Measurements from ENCODE around the gene AKR1A1.
A peak's percentile ranks its signal among the peaks of the same experiment; 100 is the strongest.

AKR1A1 gene

GRCh38 chr1:45583264-45583665 is 32.6 kb downstream of the AKR1A1 start:
- Histone ChIP-seq H3K27me3 (ENCODE audit: insufficient read depth, poor library complexity, severe bottlenecking) (no peaks in the 10 kb centered on the region), H3K4me3 (replicated peaks; ENCODE audit: insufficient read depth, low read length) (peak overlapping the region; percentile 92), H3K27ac (replicated peaks) (peak overlapping the region; percentile 98)
- no peak for TF ChIP-seq REST (IDR thresholded peaks at IDR 0.05; ENCODE audit: insufficient replicate concordance, low read depth)
- TF ChIP-seq CTCF (IDR thresholded peaks at IDR 0.05; ENCODE audit: insufficient read depth, low read length) = no peak
- TF ChIP-seq POLR2AphosphoS5 (IDR thresholded peaks at IDR 0.05; ENCODE audit: low read depth) = no peak
- no peak for TF ChIP-seq SPI1 (IDR thresholded peaks at IDR 0.05; ENCODE audit: borderline replicate concordance, low read depth)
- TF ChIP-seq GABPA (IDR thresholded peaks at IDR 0.05; ENCODE audit: low read depth) = no peak
- peak; percentile 92 to 98 for DNase-seq (ENCODE audit: low read depth in 1 of 2, low spot score in 1 of 2)

GRCh38 chr1:45583666-45584350 is 33.2 kb downstream of the AKR1A1 start, which contains the start of gene NASP:
Gene NASP, plus strand, starts transcription at chr1:45584041. Its CDS starts 106 bp downstream, at chr1:45584147.
- TF ChIP-seq CTCF (IDR thresholded peaks at IDR 0.05; ENCODE audit: insufficient read depth, low read length) = no peak
- TF ChIP-seq REST (IDR thresholded peaks at IDR 0.05; ENCODE audit: insufficient replicate concordance, low read depth) = peak; percentile 79
- peak; percentile 43; the same call in 1 of the 2 replicates for TF ChIP-seq SPI1 (IDR thresholded peaks at IDR 0.05; ENCODE audit: borderline replicate concordance, low read depth)
- TF ChIP-seq GABPA (IDR thresholded peaks at IDR 0.05; ENCODE audit: low read depth) = peak; percentile 69
- TF ChIP-seq POLR2AphosphoS5 (IDR thresholded peaks at IDR 0.05; ENCODE audit: low read depth) = peak; percentile 98
- peak; percentile 72 to 90 for DNase-seq (ENCODE audit: low read depth in 1 of 2, low spot score in 1 of 2)
- Histone ChIP-seq H3K27me3 (ENCODE audit: insufficient read depth, poor library complexity, severe bottlenecking) (no peaks in the 10 kb centered on the region), H3K27ac (replicated peaks) (peak within 1 kb of the TSS; percentile 98), H3K4me3 (replicated peaks; ENCODE audit: insufficient read depth, low read length) (peak within 1 kb of the TSS; percentile 92)

GRCh38 chr1:45584351-45585109 is 33.9 kb downstream of the AKR1A1 start:
- Histone ChIP-seq H3K4me3 (replicated peaks; ENCODE audit: insufficient read depth, low read length) (peak overlapping the region; percentile 92), H3K27ac (replicated peaks) (peak overlapping the region; percentile 98), H3K27me3 (ENCODE audit: insufficient read depth, poor library complexity, severe bottlenecking) (no peaks in the 10 kb centered on the region)
- peak; percentile 78 to 87 for DNase-seq (ENCODE audit: low read depth in 1 of 2, low spot score in 1 of 2)
- TF ChIP-seq POLR2AphosphoS5 (IDR thresholded peaks at IDR 0.05; ENCODE audit: low read depth) (0 out of 2 replicates have a peak, but pooled peaks have one; percentile 24), GABPA (IDR thresholded peaks at IDR 0.05; ENCODE audit: low read depth) (no peak)

- H3K27ac ChIP-seq (replicated peaks) = peak overlapping the region; percentile 98
- H3K27me3 ChIP-seq (ENCODE audit: insufficient read depth, poor library complexity, severe bottlenecking) = no peaks in the 10 kb centered on the region
- no peak for TF ChIP-seq GABPA (IDR thresholded peaks at IDR 0.05; ENCODE audit: low read depth)
- TF ChIP-seq SPI1 (IDR thresholded peaks at IDR 0.05; ENCODE audit: borderline replicate concordance, low read depth) = no peak
- no peak for TF ChIP-seq CTCF (IDR thresholded peaks at IDR 0.05; ENCODE audit: insufficient read depth, low read length)
- no peak for TF ChIP-seq POLR2AphosphoS5 (IDR thresholded peaks at IDR 0.05; ENCODE audit: low read depth)
- no peak for TF ChIP-seq REST (IDR thresholded peaks at IDR 0.05; ENCODE audit: insufficient replicate concordance, low read depth)
- no peak for DNase-seq (ENCODE audit: low read depth in 1 of 2, low spot score in 1 of 2)
- peak overlapping the region; percentile 92 for H3K4me3 ChIP-seq (replicated peaks; ENCODE audit: insufficient read depth, low read length)
These were observed 34.4 kb downstream of the AKR1A1 start for GRCh38 chr1:45585110-45585426.
